Measurements from ENCODE around the gene LMAN2. TPM values are rescaled to one million over a fixed set of nuclear protein-coding genes. Genes with fewer than 3 reads are reported as not detected.

The LMAN2 gene
- total RNA-seq, 1 experiment from 2014 or later: 106 TPM

GRCh38 chr5:177293819-177294581, 57.5 kb downstream of the LMAN2 start:
- H3K9me3 Mint-ChIP-seq: no peaks in the 10 kb centered on the region
- Histone ChIP-seq H3K27ac (ENCODE audit: insufficient read length, low read depth, low read length) (no peak overlapping the region), H3K79me2 (ENCODE audit: insufficient read depth, low read length) (no peaks in the 10 kb centered on the region; the same call in 1 of the 2 replicates), H3K79me1 (ENCODE audit: insufficient read depth, low read depth, low read length, poor library complexity, severe bottlenecking) (peaks cover 4% of the 10 kb centered on the region), H3K23ac (ENCODE audit: insufficient read length, low read depth, low read length) (no peak overlapping the region), H3K23me2 (ENCODE audit: insufficient read length, low read depth, low read length, poor library complexity, severe bottlenecking) (no peaks in the 10 kb centered on the region), H3K9me3 (ENCODE audit: control insufficient read depth, low read depth, low read length) (no peaks in the 10 kb centered on the region), H3K4me1 (ENCODE audit: insufficient read depth, low read length) (no peaks in the 10 kb centered on the region), H2BK5ac (ENCODE audit: insufficient read length, low read length) (no peak overlapping the region), H4K8ac (replicated peaks; ENCODE audit: insufficient read length, low read depth, low read length) (no peak overlapping the region), H3K4ac (ENCODE audit: low read depth, low read length) (no peak overlapping the region), H3K27me3 (ENCODE audit: insufficient read depth, low read length) (no peaks in the 10 kb centered on the region), H4K20me1 (ENCODE audit: control insufficient read depth, insufficient read depth, insufficient read length) (no peaks in the 10 kb centered on the region), H3K18ac (ENCODE audit: insufficient read length, low read depth, low read length) (no peak overlapping the region), H4K5ac (ENCODE audit: insufficient read length, low read depth, low read length) (no peak overlapping the region), H3K56ac (ENCODE audit: insufficient read length, low read depth, low read length) (no peak overlapping the region), H4K91ac (ENCODE audit: insufficient read length, low read depth, low read length) (no peak overlapping the region), H2BK15ac (ENCODE audit: low read depth, low read length) (no peak overlapping the region), H2AFZ (ENCODE audit: low read length) (no peak overlapping the region), H3K14ac (ENCODE audit: insufficient read depth, low read length) (no peak overlapping the region), H2BK12ac (ENCODE audit: insufficient read length, low read depth, low read length) (no peak overlapping the region), H2AK5ac (ENCODE audit: insufficient read length, low read length) (no peak overlapping the region), H3K4me2 (ENCODE audit: insufficient read depth, insufficient read length, low read length) (no peak overlapping the region), H2BK20ac (ENCODE audit: low read depth, low read length, poor library complexity, severe bottlenecking) (no peak overlapping the region), H2BK120ac (ENCODE audit: low read depth, low read length, poor library complexity, severe bottlenecking) (no peak overlapping the region), H3T11ph (ENCODE audit: low read length) (no peak overlapping the region), H3K9ac (ENCODE audit: extremely low read depth, insufficient read length, low read length) (no peak overlapping the region)
- no peak overlapping the region for H3K4me3 Mint-ChIP-seq
- TF ChIP-seq, protein P1, sequence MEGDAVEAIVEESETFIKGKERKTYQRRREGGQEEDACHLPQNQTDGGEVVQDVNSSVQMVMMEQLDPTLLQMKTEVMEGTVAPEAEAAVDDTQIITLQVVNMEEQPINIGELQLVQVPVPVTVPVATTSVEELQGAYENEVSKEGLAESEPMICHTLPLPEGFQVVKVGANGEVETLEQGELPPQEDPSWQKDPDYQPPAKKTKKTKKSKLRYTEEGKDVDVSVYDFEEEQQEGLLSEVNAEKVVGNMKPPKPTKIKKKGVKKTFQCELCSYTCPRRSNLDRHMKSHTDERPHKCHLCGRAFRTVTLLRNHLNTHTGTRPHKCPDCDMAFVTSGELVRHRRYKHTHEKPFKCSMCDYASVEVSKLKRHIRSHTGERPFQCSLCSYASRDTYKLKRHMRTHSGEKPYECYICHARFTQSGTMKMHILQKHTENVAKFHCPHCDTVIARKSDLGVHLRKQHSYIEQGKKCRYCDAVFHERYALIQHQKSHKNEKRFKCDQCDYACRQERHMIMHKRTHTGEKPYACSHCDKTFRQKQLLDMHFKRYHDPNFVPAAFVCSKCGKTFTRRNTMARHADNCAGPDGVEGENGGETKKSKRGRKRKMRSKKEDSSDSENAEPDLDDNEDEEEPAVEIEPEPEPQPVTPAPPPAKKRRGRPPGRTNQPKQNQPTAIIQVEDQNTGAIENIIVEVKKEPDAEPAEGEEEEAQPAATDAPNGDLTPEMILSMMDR (conservative IDR thresholded peaks at IDR 0.05): no peak
- H3K27me3 Mint-ChIP-seq (ENCODE audit: low read depth): no peaks in the 10 kb centered on the region; the same call in 1 of the 2 replicates
- WGBS (ENCODE audit: extremely low coverage, insufficient read length, low lambda C conversion rate): no CpG with 5 or more reads among the region's 12 CpGs
- no peak for DNase-seq
- no peak overlapping the region for H3K27ac Mint-ChIP-seq
- peaks cover 18 to 25% of the 10 kb centered on the region in 2 experiments for H3K4me1 Mint-ChIP-seq
- H3K36me3 Mint-ChIP-seq (ENCODE audit: insufficient read depth in 1 of 3, low read depth in 3 of 3): peaks cover 53 to 88% (median 71%) of the 10 kb centered on the region in 3 experiments
